GM18520 (cell line): ENCODE data around the gene TPRG1.
"Not testable (repeated sequence)": the region's sequence is repeated elsewhere in the genome, so short reads cannot be mapped to it uniquely, and the experiment has no call there.

ENCODE experiments used
- ATAC-seq: cut with Tn5 transposase; IDR thresholded peaks from one replicate; pipeline ENCODE4 v1.9.1; 2021; ENCODE audit not compliant: unreplicated experiment

TPRG1 gene

GRCh38 chr3:189307963-189308362, 136.2 kb downstream of the TPRG1 start:
- ATAC-seq: peak; percentile 31

DNA sequence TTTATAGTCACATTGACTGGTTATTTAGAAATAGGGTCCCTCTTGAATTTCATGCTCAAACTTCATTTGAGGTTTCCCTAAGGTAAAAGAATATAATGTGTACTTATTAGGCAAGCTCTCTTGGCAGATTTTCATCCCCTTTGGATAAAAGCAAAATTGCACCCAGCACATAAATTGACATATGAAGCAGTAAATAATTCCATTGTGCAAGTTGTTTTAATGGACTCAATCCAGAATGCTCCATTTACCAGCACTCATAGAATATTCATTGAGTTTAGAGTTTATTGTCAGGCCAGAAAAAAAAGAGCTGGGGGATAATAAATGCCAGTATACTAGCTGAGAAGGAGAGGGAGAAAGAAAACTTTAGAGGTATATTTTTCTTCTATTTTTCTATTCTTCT, 136.8 kb downstream of the TPRG1 start:
- no peak for ATAC-seq

DNA sequence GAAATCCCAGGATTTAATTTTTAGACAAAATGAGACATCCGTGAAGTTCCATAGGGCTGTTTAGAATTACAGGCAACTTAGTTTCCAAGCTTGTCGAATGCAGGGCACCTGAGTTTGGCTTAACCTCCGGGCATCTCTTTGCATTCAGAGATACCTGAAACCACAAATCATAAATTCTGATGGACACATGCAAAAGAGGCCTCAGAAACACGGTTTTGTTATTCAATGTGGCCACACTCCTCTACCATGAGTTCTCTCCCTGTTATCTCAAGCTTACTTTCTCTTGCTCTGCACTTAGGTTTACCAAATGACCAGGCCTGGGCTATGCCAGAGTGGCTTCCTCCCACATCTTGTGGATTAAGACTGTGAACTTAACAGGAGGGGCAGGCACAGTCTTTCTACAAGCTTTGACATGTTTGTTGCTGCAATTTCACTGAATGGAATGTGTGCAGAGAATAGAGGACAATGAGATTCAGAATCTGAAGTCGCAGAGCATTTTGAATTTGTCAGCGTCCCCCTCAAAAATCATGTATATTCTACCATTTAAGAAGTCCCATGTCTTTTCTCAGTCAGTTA, 137.7 kb downstream of the TPRG1 start:
- ATAC-seq: no peak

DNA sequence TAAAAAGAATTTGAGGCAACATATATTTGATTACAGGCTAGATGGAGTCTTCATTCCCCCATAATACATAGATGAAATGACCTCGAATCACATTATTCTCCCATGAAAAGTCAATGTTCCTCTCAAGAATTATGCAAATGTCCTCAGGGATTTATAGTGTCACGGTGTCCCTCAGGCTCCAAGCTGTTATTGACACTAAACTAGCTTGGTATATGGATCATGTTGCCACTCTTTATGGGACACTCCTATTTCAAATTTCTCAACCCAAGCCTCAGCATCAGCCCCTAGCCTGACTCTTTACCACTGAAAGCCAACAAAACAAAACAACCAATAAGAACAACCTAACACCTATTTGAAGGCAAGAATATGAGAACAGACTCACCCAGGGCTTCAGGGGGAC, 139.8 kb downstream of the TPRG1 start:
- ATAC-seq: no peak

- ATAC-seq: no peak
These were observed 141.1 kb downstream of the TPRG1 start for GRCh38 chr3:189312866-189313265.

- no peak for ATAC-seq
These were observed 144.7 kb downstream of the TPRG1 start for GRCh38 chr3:189316296-189317019.

DNA sequence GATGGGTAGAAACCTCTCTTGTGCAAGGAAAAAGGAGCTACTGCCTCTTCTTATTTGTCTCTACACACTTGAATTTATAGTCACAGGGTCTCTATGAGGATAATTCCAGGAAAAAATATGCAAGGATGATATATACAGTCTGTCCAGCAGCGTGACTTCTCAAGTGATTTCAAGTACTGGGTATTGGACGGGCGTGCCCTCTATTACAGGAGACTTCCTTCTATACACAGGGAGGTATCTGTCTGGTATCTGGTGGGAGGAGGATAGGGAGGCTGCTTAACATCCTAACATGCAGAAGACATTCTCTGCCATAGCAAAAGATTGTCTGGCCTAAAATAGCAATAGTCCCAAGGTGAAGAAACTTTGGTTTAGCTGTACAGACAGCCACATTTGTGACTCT, 146.1 kb downstream of the TPRG1 start:
- no peak for ATAC-seq

GRCh38 chr3:189320511-189320910, 148.7 kb downstream of the TPRG1 start:
- no peak for ATAC-seq

GRCh38 chr3:189322339-189322738, 150.6 kb downstream of the TPRG1 start:
- ATAC-seq: no peak

GRCh38 chr3:189324538-189325138, 152.9 kb downstream of the TPRG1 start:
- peak; percentile 98 for ATAC-seq

GRCh38 chr3:189325454-189325853, 153.7 kb downstream of the TPRG1 start:
- ATAC-seq: no peak

- not testable (repeated sequence) for ATAC-seq
These were observed 157.9 kb downstream of the TPRG1 start for GRCh38 chr3:189329630-189330029.

- ATAC-seq: no peak
These were observed 158.3 kb downstream of the TPRG1 start for GRCh38 chr3:189330066-189330465.

GRCh38 chr3:189331002-189331418, 159.2 kb downstream of the TPRG1 start:
- no peak for ATAC-seq

DNA sequence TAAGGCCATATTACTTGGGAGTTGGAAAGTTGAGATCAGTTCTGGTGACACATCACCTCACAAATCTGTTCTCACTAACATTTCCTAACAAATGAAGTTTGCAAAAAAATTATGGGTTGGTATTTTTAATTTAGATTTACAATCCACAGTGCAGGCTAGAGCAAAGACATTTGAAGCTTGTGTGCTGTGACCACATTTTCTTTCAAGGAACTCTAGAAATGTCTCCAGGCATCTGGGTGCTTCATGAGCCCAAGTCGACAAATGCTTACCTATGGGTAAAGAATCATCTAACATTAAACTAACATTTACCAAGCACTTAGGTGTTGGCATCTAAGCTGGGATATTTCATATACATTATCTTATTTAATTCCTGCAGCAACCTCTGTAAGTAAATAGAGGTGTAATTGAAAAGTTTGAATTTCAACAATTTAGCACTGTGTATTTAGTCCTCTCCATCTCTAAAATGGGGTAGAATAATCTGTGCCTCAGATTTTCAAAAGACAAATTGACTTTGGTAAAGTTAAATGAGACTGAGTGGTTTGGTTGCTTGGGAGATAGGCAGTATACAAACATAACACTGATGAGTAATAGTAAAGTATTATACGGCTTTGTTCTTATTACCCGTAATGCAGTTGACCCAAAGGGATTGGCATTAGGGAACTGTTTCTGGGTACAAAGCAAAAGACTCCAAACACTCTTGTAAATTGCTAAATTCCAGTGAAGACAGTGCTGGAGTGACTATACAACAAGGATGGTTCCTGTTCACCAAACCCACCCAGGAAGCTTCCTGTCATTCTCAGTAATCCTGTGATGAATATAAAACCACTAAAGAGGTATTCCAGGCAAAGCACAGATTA, 162.5 kb downstream of the TPRG1 start:
- ATAC-seq: no peak

GRCh38 chr3:189337673-189338091, 165.9 kb downstream of the TPRG1 start:
- ATAC-seq: no peak

GRCh38 chr3:189338366-189338765, 166.6 kb downstream of the TPRG1 start:
- ATAC-seq: no peak

- ATAC-seq: no peak
These were observed 168.2 kb downstream of the TPRG1 start for GRCh38 chr3:189339996-189340395.

- ATAC-seq: no peak
These were observed 169.1 kb downstream of the TPRG1 start for GRCh38 chr3:189340680-189341460.

DNA sequence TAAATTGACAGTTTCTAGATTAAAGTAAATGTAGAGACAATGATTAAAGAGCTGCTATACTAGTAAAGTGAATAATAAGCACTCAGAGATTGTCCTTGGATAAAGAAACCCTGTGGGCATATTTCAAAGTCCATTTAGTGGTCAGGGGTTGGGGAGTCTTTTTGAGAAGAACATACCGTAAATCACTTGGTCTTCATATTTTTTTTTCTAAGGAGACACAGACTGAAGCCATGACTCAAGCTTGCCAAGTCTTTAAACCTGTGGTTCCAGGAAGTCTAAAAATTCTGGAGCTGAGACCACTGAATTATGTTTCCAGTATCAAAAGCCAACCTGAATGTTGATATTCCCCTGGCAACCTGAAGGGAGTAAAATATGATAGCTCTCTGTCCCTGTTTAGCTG, 171.0 kb downstream of the TPRG1 start:
- no peak for ATAC-seq

- no peak for ATAC-seq
These were observed 173.2 kb downstream of the TPRG1 start for GRCh38 chr3:189344996-189345395.
